CD4-positive, alpha-beta T cell (primary cell): ENCODE results near the gene SRPK1. TPM values are rescaled to one million over a fixed set of nuclear protein-coding genes. Genes with fewer than 3 reads are reported as not detected.

Experiments
- ATAC-seq: fragments of 200-7000 bp; cut with Tn5 transposase; one replicate; pipeline ENCODE4 v1.10.0; 2022; ENCODE audit warnings: mild to moderate bottlenecking; ENCODE audit not compliant: poor library complexity
- CTCF ChIA-PET: fragments of 350-600 bp; sonication (Branson Sonifier 250); formaldehyde crosslinking; loops from one replicate; lab custom pipeline; 2021; ENCODE audit warnings: antibody characterized with exemption, inconsistent platforms; lab: Charles Lee
- POLR2A ChIA-PET: fragments of 350-600 bp; sonication (Branson Sonifier 250); formaldehyde crosslinking; loops from one replicate; lab custom pipeline; 2021; ENCODE audit warnings: antibody characterized with exemption, inconsistent platforms; lab: Charles Lee
- DNase-seq, 14 experiments: peaks; one replicate each; pipeline ENCODE4 v3.0.0-alpha.2; 2013 to 2020; ENCODE audit warnings: mixed read lengths in 2 of 14
- H3K27ac ChIP-seq, 2 donors: one replicate each; pipeline versions ENCODE4 v1.5.1 to v1.7.0; 2013; ENCODE audit warnings: low read length in 2 of 2, low read depth in 1 of 2, mild to moderate bottlenecking in 1 of 2
- H3K27me3 ChIP-seq, 2 experiments: 1 replicate in 1 of 2; 2 replicates in 1 of 2; pipeline versions ENCODE4 v1.6.1 to v1.7.0; 2013; ENCODE audit warnings: low read length in 2 of 2, control low read depth in 1 of 2, mild to moderate bottlenecking in 1 of 2, moderate library complexity in 1 of 2; ENCODE audit not compliant: insufficient read depth in 2 of 2, control insufficient read depth in 1 of 2
- H3K36me3 ChIP-seq: one replicate; pipeline ENCODE4 v1.6.1; 2013; ENCODE audit warnings: low read length, control low read depth; ENCODE audit not compliant: insufficient read depth
- H3K4me1 ChIP-seq: one replicate; pipeline ENCODE4 v1.6.1; 2013; ENCODE audit warnings: low read length, control low read depth; ENCODE audit not compliant: insufficient read depth
- H3K4me3 ChIP-seq: one replicate; pipeline ENCODE4 v1.5.1; 2013; ENCODE audit warnings: mild to moderate bottlenecking, low read length, moderate library complexity
- H3K9me3 ChIP-seq, 2 experiments: 1 replicate in 1 of 2; 2 replicates in 1 of 2; pipeline versions ENCODE4 v1.6.1 to v1.7.0; 2013; ENCODE audit warnings: low read length in 2 of 2, mild to moderate bottlenecking in 2 of 2, control low read depth in 1 of 2, moderate library complexity in 1 of 2; ENCODE audit not compliant: control insufficient read depth in 1 of 2, insufficient read depth in 1 of 2
- H3K27ac Mint-ChIP-seq: one replicate; pipeline ENCODE4 v1.8.0; 2020; ENCODE audit warnings: mixed read lengths
- H3K27me3 Mint-ChIP-seq: one replicate; pipeline ENCODE4 v1.8.0; 2021; ENCODE audit warnings: mixed read lengths
- H3K36me3 Mint-ChIP-seq: one replicate; pipeline ENCODE4 v1.8.0; 2021; ENCODE audit warnings: low read depth, mixed read lengths
- H3K4me1 Mint-ChIP-seq: one replicate; pipeline ENCODE4 v1.8.0; 2021; ENCODE audit warnings: low read depth, mixed read lengths
- H3K4me3 Mint-ChIP-seq: one replicate; pipeline ENCODE4 v1.8.0; 2020; ENCODE audit warnings: mild to moderate bottlenecking, mixed read lengths
- H3K9me3 Mint-ChIP-seq: one replicate; pipeline ENCODE4 v1.8.0; 2020; ENCODE audit warnings: mixed read lengths
- intact Hi-C, 2 experiments: fragments of 100-400 bp; cut with DNase I in 1 of 2; cut with micrococcal nuclease in 1 of 2; formaldehyde crosslinking; loops; one replicate each; pipeline versions ENCODE4 v1.15.1 to v1.9.0; 2023 to 2025; cut with DNase I, micrococcal nuclease
- total RNA-seq, 174 experiments: library from RNA in 2 of 174; stranded (reverse) in 2 of 174; gene quantifications; one replicate each; pipeline ENCODE4 v1.2.3 and lab custom pipeline; 2021 to 2026
- TF ChIP-seq, protein P1 (sequence below): fragments of 200-600 bp; IDR thresholded peaks from one replicate; pipeline ENCODE4 v1.8.0; 2022; ENCODE audit warnings: antibody characterized with exemption, mild to moderate bottlenecking

SRPK1 gene
- total RNA-seq, 2 experiments from 2014 or later: 23.0 to 29.1 TPM

GRCh38 chr6:35907750-35908149 is 13.1 kb downstream of the SRPK1 start:
- Histone ChIP-seq H3K9me3 (peaks cover 12 to 18% of the 10 kb centered on the region in 2 experiments), H3K27me3 (no peaks in the 10 kb centered on the region), H3K36me3 (peaks cover 34% of the 10 kb centered on the region), H3K4me1 (no peaks in the 10 kb centered on the region), H3K4me3 (no peak overlapping the region), H3K27ac (no peak overlapping the region)
- TF ChIP-seq, protein P1, sequence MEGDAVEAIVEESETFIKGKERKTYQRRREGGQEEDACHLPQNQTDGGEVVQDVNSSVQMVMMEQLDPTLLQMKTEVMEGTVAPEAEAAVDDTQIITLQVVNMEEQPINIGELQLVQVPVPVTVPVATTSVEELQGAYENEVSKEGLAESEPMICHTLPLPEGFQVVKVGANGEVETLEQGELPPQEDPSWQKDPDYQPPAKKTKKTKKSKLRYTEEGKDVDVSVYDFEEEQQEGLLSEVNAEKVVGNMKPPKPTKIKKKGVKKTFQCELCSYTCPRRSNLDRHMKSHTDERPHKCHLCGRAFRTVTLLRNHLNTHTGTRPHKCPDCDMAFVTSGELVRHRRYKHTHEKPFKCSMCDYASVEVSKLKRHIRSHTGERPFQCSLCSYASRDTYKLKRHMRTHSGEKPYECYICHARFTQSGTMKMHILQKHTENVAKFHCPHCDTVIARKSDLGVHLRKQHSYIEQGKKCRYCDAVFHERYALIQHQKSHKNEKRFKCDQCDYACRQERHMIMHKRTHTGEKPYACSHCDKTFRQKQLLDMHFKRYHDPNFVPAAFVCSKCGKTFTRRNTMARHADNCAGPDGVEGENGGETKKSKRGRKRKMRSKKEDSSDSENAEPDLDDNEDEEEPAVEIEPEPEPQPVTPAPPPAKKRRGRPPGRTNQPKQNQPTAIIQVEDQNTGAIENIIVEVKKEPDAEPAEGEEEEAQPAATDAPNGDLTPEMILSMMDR: no peak
- CTCF ChIA-PET: no interaction called here
- ATAC-seq (no peak), DNase-seq (no peak)
- H3K9me3 Mint-ChIP-seq: peaks cover 12% of the 10 kb centered on the region
- intact Hi-C loops: no loop called here
- H3K4me3 Mint-ChIP-seq: no peak overlapping the region
- peaks cover 22% of the 10 kb centered on the region for H3K4me1 Mint-ChIP-seq
- H3K27me3 Mint-ChIP-seq: no peaks in the 10 kb centered on the region
- peaks cover 69% of the 10 kb centered on the region for H3K36me3 Mint-ChIP-seq
- POLR2A ChIA-PET: no interaction called here
- no peak overlapping the region for H3K27ac Mint-ChIP-seq

GRCh38 chr6:35906499-35906846 is 14.4 kb downstream of the SRPK1 start:
- Mint-ChIP-seq H3K4me3 (no peak overlapping the region), H3K4me1 (peaks cover 26% of the 10 kb centered on the region), H3K27ac (no peak overlapping the region), H3K36me3 (peaks cover 59% of the 10 kb centered on the region), H3K27me3 (no peaks in the 10 kb centered on the region), H3K9me3 (peaks cover 12% of the 10 kb centered on the region)
- TF ChIP-seq, protein P1: no peak
- Histone ChIP-seq H3K4me3 (no peak overlapping the region), H3K27me3 (no peaks in the 10 kb centered on the region), H3K4me1 (no peaks in the 10 kb centered on the region), H3K36me3 (peaks cover 36% of the 10 kb centered on the region), H3K9me3 (peaks cover 12 to 16% of the 10 kb centered on the region in 2 experiments), H3K27ac (no peak overlapping the region)
- ChIA-PET CTCF (no interaction called here), POLR2A (no interaction called here)
- intact Hi-C loops: no loop called here
- no peak for DNase-seq
- no peak for ATAC-seq

DNA sequence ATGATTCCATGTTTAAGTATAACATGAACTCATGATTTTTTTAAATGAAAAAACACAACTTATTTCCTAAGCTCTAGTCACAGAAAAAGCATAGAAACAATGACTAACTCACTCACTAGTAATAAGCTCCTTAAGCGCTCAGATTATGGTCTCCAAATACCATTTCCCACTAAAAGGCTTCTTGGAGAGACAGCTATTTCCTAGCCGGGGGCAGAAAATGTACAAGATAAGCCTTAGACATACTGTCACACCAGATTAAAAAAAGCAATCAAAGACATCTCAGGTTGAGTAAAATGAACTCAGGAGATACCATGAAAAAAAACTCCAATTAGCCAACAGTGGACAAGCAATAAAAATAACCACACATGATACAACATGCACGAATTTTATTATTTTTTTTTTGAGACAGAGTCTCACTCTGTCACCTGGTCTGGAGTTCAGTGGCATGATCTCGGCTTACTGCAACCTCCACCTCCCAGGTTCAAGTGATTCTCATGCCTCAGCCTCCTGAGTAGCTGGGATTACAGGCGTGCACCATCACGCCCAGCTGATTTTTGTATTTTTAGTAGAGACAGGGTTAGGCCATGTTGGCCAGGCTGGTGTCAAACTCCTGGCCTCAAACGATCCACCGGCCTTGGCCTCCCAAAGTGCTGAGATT is 14.9 kb downstream of the SRPK1 start:
- TF ChIP-seq, protein P1: no peak
- no peaks in the 10 kb centered on the region for H3K27me3 ChIP-seq
- Mint-ChIP-seq H3K27me3 (no peaks in the 10 kb centered on the region), H3K9me3 (peaks cover 12% of the 10 kb centered on the region), H3K36me3 (peaks cover 58% of the 10 kb centered on the region), H3K4me1 (peaks cover 24% of the 10 kb centered on the region), H3K4me3 (no peak overlapping the region), H3K27ac (no peak overlapping the region)
- no peaks in the 10 kb centered on the region for H3K4me1 ChIP-seq
- no peak for ATAC-seq
- DNase-seq: no peak
- intact Hi-C loops: no loop called here
- ChIA-PET CTCF (no interaction called here), POLR2A (no interaction called here)
- peaks cover 12 to 13% of the 10 kb centered on the region in 2 experiments for H3K9me3 ChIP-seq
- H3K27ac ChIP-seq: no peak overlapping the region
- H3K4me3 ChIP-seq: no peak overlapping the region
- peaks cover 34% of the 10 kb centered on the region for H3K36me3 ChIP-seq
